ENCODE data around the gene CLPSL2.

GRCh38 chr6:35733633-35734032 lies 42.8 kb upstream of the CLPSL2 start:
- TF ChIP-seq CTCF (IDR thresholded peaks at IDR 0.05) (no peak), POLR2A (IDR thresholded peaks at IDR 0.05) (no peak), EP300 (IDR thresholded peaks at IDR 0.05; ENCODE audit: low read depth) (no peak), POLR2AphosphoS5 (IDR thresholded peaks at IDR 0.05) (no peak)

All from transverse colon (tissue), 4 donors.